GM23338 (cell line): Measurements from ENCODE around the gene FBXO47. TPM values are rescaled to one million over a fixed set of nuclear protein-coding genes. Genes with fewer than 3 reads are reported as not detected.

Experiments
- ATAC-seq: fragments of 200-7000 bp; cut with Tn5 transposase; 3 replicates; pipeline ENCODE4 v1.9.1; 2020
- DNase-seq: peaks from one replicate; pipeline ENCODE4 v3.0.0-alpha.2; 2015; ENCODE audit warnings: low spot score
- H2AFZ ChIP-seq: fragments of 200-600 bp; sonication (generic); 2 replicates; pipeline ENCODE4 v1.8.0; 2016; ENCODE audit warnings: antibody characterized with exemption, mild to moderate bottlenecking, moderate library complexity
- H3F3A ChIP-seq: fragments of 200-600 bp; sonication (generic); replicated peaks from 2 replicates; pipeline ENCODE4 v1.8.0; 2017; ENCODE audit warnings: antibody characterized with exemption, mixed run types, low read depth
- H3K27ac ChIP-seq: fragments of 200-600 bp; sonication (generic); 2 replicates; pipeline ENCODE4 v1.6.1; 2016; ENCODE audit warnings: low read depth
- H3K27me3 ChIP-seq: fragments of 200-600 bp; sonication (generic); 2 replicates; pipeline ENCODE4 v1.8.0; 2016; ENCODE audit warnings: mild to moderate bottlenecking, mixed run types, moderate library complexity; ENCODE audit not compliant: insufficient read depth
- H3K36me3 ChIP-seq: fragments of 200-600 bp; sonication (generic); 2 replicates; pipeline ENCODE4 v1.8.0; 2016; ENCODE audit warnings: mild to moderate bottlenecking; ENCODE audit not compliant: insufficient read depth
- H3K4me1 ChIP-seq: fragments of 200-600 bp; sonication (generic); 2 replicates; pipeline ENCODE4 v1.8.0; 2016; ENCODE audit warnings: mild to moderate bottlenecking, moderate library complexity; ENCODE audit not compliant: insufficient read depth
- H3K4me2 ChIP-seq: fragments of 200-600 bp; sonication (generic); 2 replicates; pipeline ENCODE4 v1.7.1; 2017; ENCODE audit warnings: mixed run types
- H3K4me3 ChIP-seq: fragments of 200-600 bp; sonication (generic); 2 replicates; pipeline ENCODE4 v1.6.1; 2016; ENCODE audit warnings: mixed run types
- H3K79me2 ChIP-seq: fragments of 200-600 bp; sonication (generic); replicated peaks from 2 replicates; pipeline ENCODE4 v1.8.0; 2017; ENCODE audit warnings: mild to moderate bottlenecking; ENCODE audit not compliant: insufficient read depth
- H3K9me2 ChIP-seq: fragments of 200-600 bp; sonication (generic); 2 replicates; pipeline ENCODE4 v1.8.0; 2017; ENCODE audit not compliant: insufficient read depth
- H4K20me1 ChIP-seq: fragments of 200-600 bp; sonication (generic); replicated peaks from 2 replicates; pipeline ENCODE4 v1.8.0; 2017; ENCODE audit warnings: mild to moderate bottlenecking; ENCODE audit not compliant: insufficient read depth
- H3K27ac Mint-ChIP-seq: 2 replicates; pipeline ENCODE4 v1.8.0; 2020; ENCODE audit warnings: inconsistent platforms, mild to moderate bottlenecking, moderate library complexity, mixed read lengths
- H3K27me3 Mint-ChIP-seq: 3 replicates; pipeline ENCODE4 v1.8.0; 2022; ENCODE audit warnings: low read depth, mild to moderate bottlenecking, moderate library complexity, mixed read lengths, inconsistent platforms; ENCODE audit not compliant: insufficient read depth, poor library complexity
- H3K36me3 Mint-ChIP-seq: 3 replicates; pipeline ENCODE4 v1.8.0; 2021; ENCODE audit warnings: low read depth, mild to moderate bottlenecking, inconsistent platforms, moderate library complexity, mixed read lengths
- H3K4me1 Mint-ChIP-seq: 3 replicates; pipeline ENCODE4 v1.8.0; 2020; ENCODE audit warnings: mild to moderate bottlenecking, inconsistent platforms, mixed read lengths
- H3K4me3 Mint-ChIP-seq: 3 replicates; pipeline ENCODE4 v1.8.0; 2021; ENCODE audit warnings: moderate library complexity, mild to moderate bottlenecking, inconsistent platforms, mixed read lengths
- H3K9me3 Mint-ChIP-seq: 3 replicates; pipeline ENCODE4 v1.8.0; 2020; ENCODE audit warnings: moderate library complexity, mild to moderate bottlenecking, inconsistent platforms, mixed read lengths
- CREB1 ChIP-seq: fragments of 250-450 bp; sonication (Bioruptor Pico); IDR thresholded peaks from 2 replicates; pipeline ENCODE4 v1.5.0; 2020; ENCODE audit warnings: low read depth, mild to moderate bottlenecking, moderate library complexity
- ETS1 ChIP-seq: IDR thresholded peaks from 2 replicates; pipeline ENCODE4 v1.6.1; 2016; ENCODE audit warnings: antibody characterized with exemption
- EZH2phosphoT487 ChIP-seq: fragments of 200-600 bp; sonication (generic); IDR thresholded peaks from one replicate; pipeline ENCODE4 v1.8.1; 2018; ENCODE audit warnings: antibody characterized with exemption; ENCODE audit not compliant: unreplicated experiment
- JUNB ChIP-seq: IDR thresholded peaks from one replicate; pipeline ENCODE4 v1.6.1; 2016; ENCODE audit warnings: antibody characterized with exemption; ENCODE audit not compliant: unreplicated experiment
- NANOG ChIP-seq: IDR thresholded peaks from 2 replicates; pipeline ENCODE4 v1.6.1; 2016; ENCODE audit warnings: antibody characterized with exemption, borderline replicate concordance
- STAT1 ChIP-seq: IDR thresholded peaks from one replicate; pipeline ENCODE4 v1.6.1; 2016; ENCODE audit warnings: antibody characterized with exemption; ENCODE audit not compliant: unreplicated experiment
- ZNF462 ChIP-seq: fragments of 250-450 bp; sonication (Bioruptor Pico); IDR thresholded peaks from 2 replicates; pipeline ENCODE4 v1.5.0; 2020; ENCODE audit warnings: mild to moderate bottlenecking, moderate library complexity
- polyA plus RNA-seq: library from polyadenylated mRNA; unstranded; fragments of >200 nt; fragmentation: Nextera tagmentation; extraction: Ambion mirVana; gene quantifications from 2 replicates; pipeline ENCODE4 v1.2.1, GENCODE V29; 2016
- total RNA-seq: library from RNA; depleted of rRNA; stranded (reverse); fragments of >200 nt; shearing (Covaris generic); gene quantifications from 2 replicates; pipeline ENCODE4 v1.2.3, GENCODE V29; 2014
- TF ChIP-seq, protein P1 (sequence below), 2 experiments: fragments of 200-600 bp in 1 of 2; sonication (generic) in 1 of 2; conservative IDR thresholded peaks; 2 replicates each; pipeline versions ENCODE4 v1.5.1 to v1.6.1; 2016 to 2017; ENCODE audit warnings: antibody characterized with exemption in 2 of 2, low read depth in 2 of 2, mild to moderate bottlenecking in 2 of 2, moderate library complexity in 1 of 2

FBXO47 gene
- total and polyA plus RNA-seq, 2 experiments from 2014 or later: not detected

DNA sequence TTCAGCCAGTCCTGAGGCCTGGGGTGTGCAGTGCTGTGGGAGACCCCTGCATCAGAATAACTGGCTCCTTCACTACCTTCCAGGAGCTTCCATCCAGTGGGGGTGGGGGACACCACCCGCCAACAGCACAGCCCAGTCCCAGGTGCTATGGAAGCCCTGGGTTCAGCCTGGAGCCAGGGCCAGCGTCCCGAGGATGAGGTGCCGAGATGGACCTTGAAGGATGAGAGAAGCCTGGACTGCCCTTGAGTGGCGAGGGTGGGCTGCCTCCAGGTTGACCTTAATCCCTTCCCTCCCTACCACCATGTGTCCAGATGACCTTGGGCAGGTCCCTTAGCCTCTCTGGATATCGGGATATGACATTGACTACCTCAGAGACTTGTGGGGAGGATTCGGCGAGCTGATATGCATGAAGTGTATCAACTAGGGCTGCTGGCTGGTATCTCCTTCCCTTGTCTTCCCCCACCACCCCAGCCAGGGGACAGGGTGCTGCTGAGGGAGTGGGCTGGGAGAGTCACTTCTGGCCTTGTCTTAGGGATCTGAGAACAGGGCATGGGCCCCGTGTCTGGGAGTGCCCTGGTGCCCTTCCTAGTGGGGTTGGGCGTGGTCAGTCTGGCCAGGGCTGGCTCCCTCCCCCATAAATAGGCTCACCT is 56.0 kb downstream of the FBXO47 start (continued):
- TF ChIP-seq, protein P1, sequence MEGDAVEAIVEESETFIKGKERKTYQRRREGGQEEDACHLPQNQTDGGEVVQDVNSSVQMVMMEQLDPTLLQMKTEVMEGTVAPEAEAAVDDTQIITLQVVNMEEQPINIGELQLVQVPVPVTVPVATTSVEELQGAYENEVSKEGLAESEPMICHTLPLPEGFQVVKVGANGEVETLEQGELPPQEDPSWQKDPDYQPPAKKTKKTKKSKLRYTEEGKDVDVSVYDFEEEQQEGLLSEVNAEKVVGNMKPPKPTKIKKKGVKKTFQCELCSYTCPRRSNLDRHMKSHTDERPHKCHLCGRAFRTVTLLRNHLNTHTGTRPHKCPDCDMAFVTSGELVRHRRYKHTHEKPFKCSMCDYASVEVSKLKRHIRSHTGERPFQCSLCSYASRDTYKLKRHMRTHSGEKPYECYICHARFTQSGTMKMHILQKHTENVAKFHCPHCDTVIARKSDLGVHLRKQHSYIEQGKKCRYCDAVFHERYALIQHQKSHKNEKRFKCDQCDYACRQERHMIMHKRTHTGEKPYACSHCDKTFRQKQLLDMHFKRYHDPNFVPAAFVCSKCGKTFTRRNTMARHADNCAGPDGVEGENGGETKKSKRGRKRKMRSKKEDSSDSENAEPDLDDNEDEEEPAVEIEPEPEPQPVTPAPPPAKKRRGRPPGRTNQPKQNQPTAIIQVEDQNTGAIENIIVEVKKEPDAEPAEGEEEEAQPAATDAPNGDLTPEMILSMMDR (conservative IDR thresholded peaks at IDR 0.05; ENCODE audit: low read depth in 2 of 2): no peak
- no peak for TF ChIP-seq EZH2phosphoT487
- no peak for TF ChIP-seq JUNB

DNA sequence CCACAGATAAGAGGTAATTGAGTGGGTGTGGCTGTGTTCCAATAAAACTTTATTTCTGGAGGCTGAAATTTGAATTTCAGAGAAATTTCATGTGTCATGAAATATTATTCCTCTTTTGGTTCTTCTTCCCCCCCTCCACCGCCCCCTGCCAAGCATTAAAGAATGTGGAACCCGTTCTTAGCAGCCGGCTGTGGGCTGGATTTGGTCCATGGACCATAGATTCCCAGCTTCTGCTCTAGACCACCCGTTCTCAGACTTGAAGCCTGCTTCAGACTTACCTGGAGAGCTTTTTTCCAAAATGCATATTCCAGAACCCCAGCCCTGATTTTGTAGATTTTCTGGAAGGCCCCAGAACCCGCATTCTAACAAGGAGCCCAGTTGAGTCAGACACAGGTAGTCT is 56.9 kb downstream of the FBXO47 start:
- H3K4me3 Mint-ChIP-seq: no peak overlapping the region; the same call in 2 of the 3 replicates
- H3K27me3 Mint-ChIP-seq: peaks cover 4% of the 10 kb centered on the region

More for the DNA sequence above, 56.9 kb downstream of the FBXO47 start:
- Mint-ChIP-seq H3K27ac (no peak overlapping the region), H3K36me3 (peaks cover 17% of the 10 kb centered on the region), H3K9me3 (no peaks in the 10 kb centered on the region), H3K4me1 (peaks cover 21% of the 10 kb centered on the region)
- H3K27me3 ChIP-seq: no peaks in the 10 kb centered on the region
- H3K27ac ChIP-seq: 0 out of 2 replicates have a peak overlapping the region, but pooled peaks have one; percentile 50
- TF ChIP-seq CREB1 (CRISPR knock-in tag) (no peak), NANOG (no peak), EZH2phosphoT487 (no peak), STAT1 (no peak), ZNF462 (CRISPR knock-in tag) (no peak), ETS1 (no peak)
- H3F3A ChIP-seq: no peaks in the 10 kb centered on the region
- H3K79me2 ChIP-seq: peaks cover 32% of the 10 kb centered on the region
- H3K36me3 ChIP-seq: no peaks in the 10 kb centered on the region; the same call in 1 of the 2 replicates
- peaks cover 10% of the 10 kb centered on the region; the same call in 1 of the 2 replicates for H3K4me1 ChIP-seq
- no peaks in the 10 kb centered on the region for H3K9me2 ChIP-seq
- H4K20me1 ChIP-seq: peaks cover 23% of the 10 kb centered on the region
- DNase-seq (no peak), ATAC-seq (no peak)
- no peak overlapping the region for H3K4me3 ChIP-seq
- no peak overlapping the region for H3K4me2 ChIP-seq
- no peak overlapping the region for H2AFZ ChIP-seq
